Tibial nerve (tissue), 4 donors: Measurements from ENCODE around the gene MARK4. TPM values are rescaled to one million over a fixed set of nuclear protein-coding genes. Genes with fewer than 3 reads are reported as not detected.

ENCODE experiments used
- DNase-seq, 2 donors: peaks; one replicate each; pipeline ENCODE4 v3.0.0-alpha.2; 2019; ENCODE audit warnings: low spot score in 2 of 2
- H3K27ac ChIP-seq, 4 donors: fragments of 200-600 bp; sonication (generic) in 3 of 4; one replicate each; pipeline ENCODE4 v1.5.1; 2017 to 2019; ENCODE audit warnings: mild to moderate bottlenecking in 1 of 4
- H3K27me3 ChIP-seq, 2 donors: fragments of 200-600 bp; sonication (generic) in 1 of 2; one replicate each; pipeline versions ENCODE4 v1.5.1 to v1.6.0; 2017 to 2019
- H3K36me3 ChIP-seq, 3 donors: fragments of 200-600 bp; sonication (generic); one replicate each; pipeline ENCODE4 v1.5.1; 2018 to 2019
- H3K4me1 ChIP-seq, 4 donors: fragments of 200-600 bp; sonication (generic) in 3 of 4; one replicate each; pipeline ENCODE4 v1.5.1; 2017 to 2019
- H3K4me3 ChIP-seq, 4 donors: fragments of 200-600 bp; sonication (generic) in 3 of 4; one replicate each; pipeline ENCODE4 v1.5.1; 2017 to 2019; ENCODE audit warnings: mild to moderate bottlenecking in 1 of 4, moderate library complexity in 1 of 4
- H3K9me3 ChIP-seq, 4 donors: fragments of 200-600 bp; sonication (generic) in 3 of 4; one replicate each; pipeline ENCODE4 v1.5.1; 2017 to 2019
- CTCF ChIP-seq, 5 experiments: fragments of 200-600 bp in 3 of 5; fragments of 450-650 bp in 2 of 5; sonication (generic) in 3 of 5; IDR thresholded peaks; one replicate each; pipeline ENCODE4 v1.5.1; 2016 to 2019; ENCODE audit warnings: antibody characterized with exemption in 5 of 5, mild to moderate bottlenecking in 3 of 5, moderate library complexity in 2 of 5
- EP300 ChIP-seq, 2 donors: sonication (generic); formaldehyde crosslinking; IDR thresholded peaks; one replicate each; pipeline ENCODE4 v1.6.1; 2017; ENCODE audit warnings: antibody characterized with exemption in 2 of 2, mild to moderate bottlenecking in 1 of 2
- POLR2A ChIP-seq, 2 donors: fragments of 450-650 bp; IDR thresholded peaks; one replicate each; pipeline ENCODE4 v1.6.1; 2017; ENCODE audit warnings: antibody characterized with exemption in 2 of 2, mild to moderate bottlenecking in 2 of 2, moderate library complexity in 2 of 2
- WGBS, 2 donors: methylation state at CpG; one replicate each; pipeline ENCODE4 v1.1.5; 2018; 5-methylcytosine and 5-hydroxymethylcytosine counted together
- total RNA-seq, 4 donors: library from RNA; depleted of rRNA; stranded (reverse); fragments of >200 nt; gene quantifications; one replicate each; pipeline ENCODE4 v1.1.0, GENCODE V29; 2016

MARK4 gene
- total RNA-seq, 4 donors from 2014 or later: 12.1 to 34.8 (median 25.9) TPM

GRCh38 chr19:45244133-45244794 lies 6.8 kb upstream of the MARK4 start:
- 55 to 56% methylated on average over 15 of the region's 15 CpGs for WGBS, 2 donors
- Histone ChIP-seq H3K4me1 (peaks cover 0 to 13% (median 3%) of the 10 kb centered on the region in 4 donors), H3K27me3 (no peaks in the 10 kb centered on the region), H3K9me3 (no peaks in the 10 kb centered on the region), H3K27ac (no peak overlapping the region), H3K4me3 (no peak overlapping the region), H3K36me3 (no peaks in the 10 kb centered on the region)
- no peak for DNase-seq
- TF ChIP-seq CTCF (IDR thresholded peaks at IDR 0.05) (no peak), EP300 (IDR thresholded peaks at IDR 0.05) (no peak), POLR2A (IDR thresholded peaks at IDR 0.05) (no peak)

DNA sequence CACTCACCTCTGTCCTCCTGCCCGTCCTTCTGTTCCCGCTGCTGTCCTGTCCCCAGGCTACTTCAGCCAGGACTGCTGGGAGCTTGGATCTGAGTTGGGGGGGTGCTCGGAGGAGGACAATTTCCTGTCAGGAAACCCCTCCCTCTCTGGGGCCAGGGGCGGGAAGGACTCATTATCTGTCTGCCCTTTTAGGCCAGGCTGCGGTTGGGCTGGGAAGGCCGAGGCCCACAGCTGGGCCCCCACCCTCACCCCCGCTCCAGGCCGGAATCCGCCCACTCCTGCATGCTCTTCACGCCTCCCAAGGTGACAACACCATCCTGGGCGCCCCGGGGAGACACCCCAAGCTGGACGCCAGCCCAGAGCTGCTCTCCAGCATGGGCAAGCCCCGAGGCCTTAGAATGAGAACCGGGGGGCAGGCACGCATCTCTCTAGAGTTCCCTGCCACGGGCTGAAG lies 5.7 kb upstream of the MARK4 start, which contains the start of gene EXOC3L2:
TSS of gene EXOC3L2 (minus strand) at position 74 of the 454 bp plus-strand sequence. CDS start 6,362 bp downstream, outside the sequence.
- no peak for TF ChIP-seq CTCF (IDR thresholded peaks at IDR 0.05)
- TF ChIP-seq POLR2A (IDR thresholded peaks at IDR 0.05): no peak
- WGBS, 2 donors: 32 to 35% methylated on average over 15 to 16 of the region's 17 CpGs
- Histone ChIP-seq H3K4me1 (peaks cover 0 to 17% (median 5%) of the 10 kb centered on the region in 4 donors), H3K4me3 (no peak within 1 kb of the TSS), H3K9me3 (no peaks in the 10 kb centered on the region), H3K27ac (no peak within 1 kb of the TSS), H3K27me3 (no peaks in the 10 kb centered on the region), H3K36me3 (no peaks in the 10 kb centered on the region)
- no peak for DNase-seq

- Histone ChIP-seq H3K27ac (no peak overlapping the region), H3K36me3 (no peaks in the 10 kb centered on the region), H3K27me3 (no peaks in the 10 kb centered on the region), H3K4me3 (no peak overlapping the region), H3K9me3 (no peaks in the 10 kb centered on the region), H3K4me1 (peaks cover 0 to 22% (median 9%) of the 10 kb centered on the region in 4 donors)
- no peak for TF ChIP-seq EP300 (IDR thresholded peaks at IDR 0.05)
- TF ChIP-seq POLR2A (IDR thresholded peaks at IDR 0.05): no peak
- no peak for TF ChIP-seq CTCF (IDR thresholded peaks at IDR 0.05)
- 36 to 46% methylated on average over 4 of the region's 4 CpGs for WGBS, 2 donors
- no peak for DNase-seq
Measured at GRCh38 chr19:45245826-45246225, 5.2 kb upstream of the MARK4 start.

DNA sequence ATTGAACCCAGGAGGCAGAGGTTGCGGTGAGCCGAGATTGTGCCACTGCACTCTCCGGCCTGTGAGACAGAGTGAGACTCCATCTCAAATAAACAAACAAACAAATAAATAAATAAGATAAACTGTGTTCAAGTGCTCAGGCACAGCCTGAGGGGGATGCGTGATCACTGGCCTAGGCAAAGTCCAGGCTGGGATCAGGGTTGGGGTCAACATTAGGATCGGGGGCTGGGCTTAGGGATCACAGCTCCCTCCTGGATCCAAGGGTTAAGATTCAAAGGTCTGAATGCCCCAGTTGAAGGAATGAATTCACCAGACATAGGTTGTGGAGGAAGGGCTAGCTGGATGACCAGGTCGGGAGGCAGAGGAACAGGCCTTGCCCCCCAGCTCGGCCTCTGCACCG lies 3.9 kb upstream of the MARK4 start:
- Histone ChIP-seq H3K4me3 (no peak overlapping the region), H3K36me3 (no peaks in the 10 kb centered on the region), H3K27ac (no peak overlapping the region), H3K27me3 (no peaks in the 10 kb centered on the region), H3K9me3 (no peaks in the 10 kb centered on the region), H3K4me1 (peaks cover 0 to 27% (median 11%) of the 10 kb centered on the region in 4 donors)
- no peak for TF ChIP-seq POLR2A (IDR thresholded peaks at IDR 0.05)
- TF ChIP-seq EP300 (IDR thresholded peaks at IDR 0.05): no peak
- no peak for TF ChIP-seq CTCF (IDR thresholded peaks at IDR 0.05)
- DNase-seq: no peak
- WGBS, 2 donors: 92 to 93% methylated on average over 8 of the region's 8 CpGs

DNA sequence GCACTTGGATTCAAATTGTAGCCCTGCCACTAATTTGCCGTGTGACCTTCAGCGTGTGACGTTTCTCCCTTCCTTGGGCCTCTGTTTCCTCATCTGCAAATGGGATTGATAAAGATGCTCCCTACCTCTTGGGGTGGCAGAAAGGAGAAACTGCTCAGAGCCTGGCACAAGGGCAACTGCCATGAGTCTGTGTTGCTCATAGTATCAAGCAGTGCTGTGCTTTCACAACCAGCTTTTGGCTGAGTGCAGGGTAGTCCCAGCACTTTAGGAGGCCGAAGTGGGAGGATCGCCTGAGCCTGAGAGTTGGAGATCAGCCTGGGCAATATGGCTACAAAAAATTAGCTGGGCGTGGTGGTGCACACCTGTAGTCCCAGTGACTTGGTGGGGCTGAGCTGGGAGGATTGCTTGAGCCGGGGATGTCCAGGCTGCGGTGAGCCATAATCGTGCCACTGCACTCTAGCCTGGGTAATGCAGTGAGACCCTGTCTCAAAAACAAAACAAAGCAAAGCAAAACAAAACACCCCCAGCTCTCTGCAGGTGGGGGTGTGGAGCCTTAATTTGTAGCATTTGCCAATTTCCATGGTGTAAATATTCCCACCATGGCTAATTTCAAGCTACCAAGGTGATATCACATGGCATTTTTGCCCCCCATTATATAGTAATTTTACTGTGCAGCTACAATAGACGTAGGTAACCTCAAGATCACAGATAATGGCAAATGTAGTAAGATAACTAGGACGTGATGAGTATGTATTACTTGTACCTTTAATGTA lies 1.6 kb upstream of the MARK4 start:
- H3K27ac ChIP-seq: no peak overlapping the region
- WGBS, 2 donors: 63 to 65% methylated on average over 11 of the region's 11 CpGs
- no peaks in the 10 kb centered on the region for H3K27me3 ChIP-seq
- H3K9me3 ChIP-seq: no peaks in the 10 kb centered on the region
- H3K4me1 ChIP-seq: peaks cover 0 to 50% (median 25%) of the 10 kb centered on the region in 4 donors
- TF ChIP-seq EP300 (IDR thresholded peaks at IDR 0.05) (no peak), POLR2A (IDR thresholded peaks at IDR 0.05) (no peak), CTCF (IDR thresholded peaks at IDR 0.05) (no peak)
- DNase-seq: no peak
- peaks cover 0 to 6% (median 0%) of the 10 kb centered on the region in 3 donors for H3K36me3 ChIP-seq
- H3K4me3 ChIP-seq: no peak overlapping the region
